Measurements from ENCODE around the gene RFTN2.
"Not testable (repeated sequence)": the region's sequence is repeated elsewhere in the genome, so short reads cannot be mapped to it uniquely, and the experiment has no call there.

RFTN2 gene

GRCh38 chr2:197675246-197675645, at the start of gene RFTN2:
RFTN2 (minus strand) TSS chr2:197675587; CDS start chr2:197675458, 129 bp downstream.
- H3K27me3 ChIP-seq (replicated peaks), result no peaks in the 10 kb centered on the region
- H3K4me3 ChIP-seq (ENCODE audit: low read depth, low read length), result peak within 1 kb of the TSS; percentile 58
- no peak for TF ChIP-seq CTCF (IDR thresholded peaks at IDR 0.05; ENCODE audit: low read depth, low read length, missing control alignments)
- in situ Hi-C loops (cut with HindIII; ENCODE audit: low pct_ligation_motif_present, low sequenced_read_pairs), result no loop called here
- H3K36me3 ChIP-seq (replicated peaks), result no peaks in the 10 kb centered on the region
- peak within 1 kb of the TSS; percentile 63 for H3K27ac ChIP-seq
- peak; percentile 6 for DNase-seq

- DNase-seq, result no peak
- no peak for TF ChIP-seq CTCF (IDR thresholded peaks at IDR 0.05; ENCODE audit: low read depth, low read length, missing control alignments)
- no peak overlapping the region for H3K27ac ChIP-seq
- in situ Hi-C loops (cut with HindIII; ENCODE audit: low pct_ligation_motif_present, low sequenced_read_pairs), result no loop called here
- H3K36me3 ChIP-seq (replicated peaks), result no peaks in the 10 kb centered on the region
- H3K4me3 ChIP-seq (ENCODE audit: low read depth, low read length), result no peak overlapping the region
- H3K27me3 ChIP-seq (replicated peaks), result no peaks in the 10 kb centered on the region
Observed at GRCh38 chr2:197717863-197718262, 42.5 kb upstream of the RFTN2 start.

- Histone ChIP-seq H3K36me3 (replicated peaks) (no peaks in the 10 kb centered on the region), H3K27ac (no peak overlapping the region), H3K27me3 (replicated peaks) (no peaks in the 10 kb centered on the region), H3K4me3 (ENCODE audit: low read depth, low read length) (no peak overlapping the region)
- in situ Hi-C loops (cut with HindIII; ENCODE audit: low pct_ligation_motif_present, low sequenced_read_pairs), result no loop called here
- no peak for DNase-seq
- no peak for TF ChIP-seq CTCF (IDR thresholded peaks at IDR 0.05; ENCODE audit: low read depth, low read length, missing control alignments)
Observed at GRCh38 chr2:197713271-197713670, 37.9 kb upstream of the RFTN2 start.

- Histone ChIP-seq H3K36me3 (replicated peaks) (no peaks in the 10 kb centered on the region), H3K27ac (no peak overlapping the region), H3K27me3 (replicated peaks) (no peaks in the 10 kb centered on the region), H3K4me3 (ENCODE audit: low read depth, low read length) (no peak overlapping the region)
- TF ChIP-seq CTCF (IDR thresholded peaks at IDR 0.05; ENCODE audit: low read depth, low read length, missing control alignments), result no peak
- in situ Hi-C loops (cut with HindIII; ENCODE audit: low pct_ligation_motif_present, low sequenced_read_pairs), result no loop called here
- no peak for DNase-seq
Observed at GRCh38 chr2:197711578-197711977, 36.2 kb upstream of the RFTN2 start.

GRCh38 chr2:197710424-197711042, 35.1 kb upstream of the RFTN2 start:
- DNase-seq, result no peak
- TF ChIP-seq CTCF (IDR thresholded peaks at IDR 0.05; ENCODE audit: low read depth, low read length, missing control alignments), result no peak
- Histone ChIP-seq H3K36me3 (replicated peaks) (no peaks in the 10 kb centered on the region), H3K27me3 (replicated peaks) (no peaks in the 10 kb centered on the region), H3K4me3 (ENCODE audit: low read depth, low read length) (no peak overlapping the region), H3K27ac (no peak overlapping the region)
- in situ Hi-C loops (cut with HindIII; ENCODE audit: low pct_ligation_motif_present, low sequenced_read_pairs), result no loop called here

- H3K27ac ChIP-seq; H3K27me3 ChIP-seq (replicated peaks); H3K4me3 ChIP-seq (ENCODE audit: low read depth, low read length); H3K36me3 ChIP-seq (replicated peaks); DNase-seq; in situ Hi-C loops (cut with HindIII; ENCODE audit: low pct_ligation_motif_present, low sequenced_read_pairs): not testable (repeated sequence)
Observed at GRCh38 chr2:197709140-197709539, 33.8 kb upstream of the RFTN2 start.
